H1 (cell line): ENCODE data around the gene CHD1. TPM values are rescaled to one million over a fixed set of nuclear protein-coding genes. Genes with fewer than 3 reads are reported as not detected.

ENCODE experiments used
- CTCF ChIP-seq, 3 experiments: IDR thresholded peaks; 1 replicate in 2 of 3; 2 replicates in 1 of 3; pipeline versions ENCODE4 v1.5.1 to v1.6.1; 2011; ENCODE audit warnings: low read length in 3 of 3, mild to moderate bottlenecking in 3 of 3, inconsistent platforms in 2 of 3, low read depth in 1 of 3, moderate library complexity in 1 of 3; ENCODE audit not compliant: insufficient read depth in 1 of 3; ENCODE audit errors: control extremely low read depth in 1 of 3
- POLR2A ChIP-seq, 2 experiments: IDR thresholded peaks; 1 replicate in 1 of 2; 2 replicates in 1 of 2; pipeline ENCODE4 v1.6.1; 2011; ENCODE audit warnings: low read depth in 2 of 2, low read length in 2 of 2, mild to moderate bottlenecking in 2 of 2; ENCODE audit errors: control extremely low read depth in 1 of 2
- polyA plus RNA-seq, 7 experiments: library from polyadenylated mRNA; depleted of rRNA in 3 of 7; stranded (reverse) in 5 of 7; unstranded in 2 of 7; fragments of >200 nt in 5 of 7; fragments of 200-250 nt in 2 of 7; gene quantifications; 1 replicate in 5 of 7; 2 replicates in 1 of 7; 4 replicates in 1 of 7; pipeline versions ENCODE4 v1.2.1 to v1.2.3, GENCODE V29; 2011 to 2013; ENCODE audit warnings: missing spikeins in 2 of 7, mixed read lengths in 2 of 7
- total RNA-seq: library from RNA; stranded (reverse); fragmentation: NEBNext Ultra II Directional; extraction: Animal tissue kit (Norgen Biotek cat#: 25700); gene quantifications from 2 replicates; pipeline ENCODE4 v1.2.1, GENCODE V29; 2021

CHD1 gene
- total and polyA plus RNA-seq, 2 of the 8 experiments (the other 6 are each of a cell fraction or from before 2014, with no cell fraction given): 15.6 to 53.0 TPM

GRCh38 chr5:98827588-98828284 lies 101.1 kb downstream of the CHD1 start (continued):
- TF ChIP-seq CTCF (IDR thresholded peaks at IDR 0.05; ENCODE audit: control extremely low read depth in 1 of 3, insufficient read depth in 1 of 3, low read depth in 1 of 3, low read length in 3 of 3) (no peak), POLR2A (IDR thresholded peaks at IDR 0.05; ENCODE audit: control extremely low read depth in 1 of 2, low read depth in 2 of 2, low read length in 2 of 2) (no peak)
- TF ChIP-seq, all 59 proteins: peak for 0
